MM.1S (cell line): ENCODE results near the gene ABCG2.

Experiments
- CTCF ChIP-seq: fragments of 300-600 bp; sonication (generic); IDR thresholded peaks from 2 replicates; pipeline ENCODE4 v1.5.1; 2016; ENCODE audit warnings: antibody characterized with exemption, low read length, mixed read lengths
- EZH2 ChIP-seq: fragments of 300-600 bp; sonication (generic); optimal IDR thresholded peaks from 2 replicates; pipeline ENCODE3; 2017; ENCODE audit warnings: low read depth, mild to moderate bottlenecking, antibody characterized with exemption, low read length, mixed read lengths
- EZH2phosphoT487 ChIP-seq: fragments of 300-600 bp; sonication (generic); IDR thresholded peaks from 2 replicates; pipeline ENCODE4 v1.6.1; 2018; ENCODE audit warnings: antibody characterized with exemption, low read length

GRCh38 chr4:88054229-88054628 lies 104.2 kb downstream of the ABCG2 start:
- TF ChIP-seq EZH2 (no peak), CTCF (no peak), EZH2phosphoT487 (no peak)
